Breast epithelium (tissue), 3 donors: Measurements from ENCODE around the gene CR2.

Experiments
- POLR2A ChIP-seq: fragments of 450-650 bp; IDR thresholded peaks from one replicate; pipeline ENCODE4 v1.6.1; 2016; ENCODE audit warnings: antibody characterized with exemption, mild to moderate bottlenecking, moderate library complexity
- POLR2AphosphoS5 ChIP-seq, 3 donors: sonication (generic); formaldehyde crosslinking; IDR thresholded peaks; one replicate each; pipeline ENCODE4 v1.6.1; 2017; ENCODE audit warnings: antibody characterized with exemption in 3 of 3
- TF ChIP-seq, protein P1 (sequence below), 3 donors: fragments of 450-650 bp; IDR thresholded peaks; one replicate each; pipeline ENCODE4 v1.5.1; 2016 to 2017; ENCODE audit warnings: antibody characterized with exemption in 3 of 3, mild to moderate bottlenecking in 3 of 3, moderate library complexity in 3 of 3

DNA sequence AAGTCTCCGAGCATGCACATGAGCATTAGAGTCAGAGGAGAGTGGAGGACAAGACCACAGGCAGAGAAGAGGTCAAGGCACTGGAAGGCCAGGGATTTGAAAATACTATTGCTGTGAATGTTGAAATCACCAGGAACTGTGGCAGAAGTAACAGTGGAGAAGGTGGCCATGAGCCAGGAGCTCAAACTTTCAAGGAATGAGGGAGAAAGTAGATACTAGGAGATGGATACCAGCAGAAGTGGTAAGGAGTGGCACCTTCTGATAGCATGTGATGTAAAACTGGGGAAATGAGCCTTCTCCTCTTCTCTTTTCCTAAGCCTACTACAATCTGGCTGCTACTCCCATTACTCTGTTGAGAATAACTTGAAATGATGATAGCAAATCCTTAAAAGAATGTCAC, 40.0 kb downstream of the CR2 start:
- TF ChIP-seq, protein P1, sequence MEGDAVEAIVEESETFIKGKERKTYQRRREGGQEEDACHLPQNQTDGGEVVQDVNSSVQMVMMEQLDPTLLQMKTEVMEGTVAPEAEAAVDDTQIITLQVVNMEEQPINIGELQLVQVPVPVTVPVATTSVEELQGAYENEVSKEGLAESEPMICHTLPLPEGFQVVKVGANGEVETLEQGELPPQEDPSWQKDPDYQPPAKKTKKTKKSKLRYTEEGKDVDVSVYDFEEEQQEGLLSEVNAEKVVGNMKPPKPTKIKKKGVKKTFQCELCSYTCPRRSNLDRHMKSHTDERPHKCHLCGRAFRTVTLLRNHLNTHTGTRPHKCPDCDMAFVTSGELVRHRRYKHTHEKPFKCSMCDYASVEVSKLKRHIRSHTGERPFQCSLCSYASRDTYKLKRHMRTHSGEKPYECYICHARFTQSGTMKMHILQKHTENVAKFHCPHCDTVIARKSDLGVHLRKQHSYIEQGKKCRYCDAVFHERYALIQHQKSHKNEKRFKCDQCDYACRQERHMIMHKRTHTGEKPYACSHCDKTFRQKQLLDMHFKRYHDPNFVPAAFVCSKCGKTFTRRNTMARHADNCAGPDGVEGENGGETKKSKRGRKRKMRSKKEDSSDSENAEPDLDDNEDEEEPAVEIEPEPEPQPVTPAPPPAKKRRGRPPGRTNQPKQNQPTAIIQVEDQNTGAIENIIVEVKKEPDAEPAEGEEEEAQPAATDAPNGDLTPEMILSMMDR (IDR thresholded peaks at IDR 0.05) = no peak
- no peak for TF ChIP-seq POLR2A
- no peak for TF ChIP-seq POLR2AphosphoS5 (IDR thresholded peaks at IDR 0.05)
